ENCODE measurements around the gene SETBP1.
A peak's percentile ranks its signal among the peaks of the same experiment; 100 is the strongest.
"Not testable (repeated sequence)": the region's sequence is repeated elsewhere in the genome, so short reads cannot be mapped to it uniquely, and the experiment has no call there.

Gene SETBP1

GRCh38 chr18:44708451-44709083, 27.9 kb downstream of the SETBP1 start:
- no peak for DNase-seq

DNA sequence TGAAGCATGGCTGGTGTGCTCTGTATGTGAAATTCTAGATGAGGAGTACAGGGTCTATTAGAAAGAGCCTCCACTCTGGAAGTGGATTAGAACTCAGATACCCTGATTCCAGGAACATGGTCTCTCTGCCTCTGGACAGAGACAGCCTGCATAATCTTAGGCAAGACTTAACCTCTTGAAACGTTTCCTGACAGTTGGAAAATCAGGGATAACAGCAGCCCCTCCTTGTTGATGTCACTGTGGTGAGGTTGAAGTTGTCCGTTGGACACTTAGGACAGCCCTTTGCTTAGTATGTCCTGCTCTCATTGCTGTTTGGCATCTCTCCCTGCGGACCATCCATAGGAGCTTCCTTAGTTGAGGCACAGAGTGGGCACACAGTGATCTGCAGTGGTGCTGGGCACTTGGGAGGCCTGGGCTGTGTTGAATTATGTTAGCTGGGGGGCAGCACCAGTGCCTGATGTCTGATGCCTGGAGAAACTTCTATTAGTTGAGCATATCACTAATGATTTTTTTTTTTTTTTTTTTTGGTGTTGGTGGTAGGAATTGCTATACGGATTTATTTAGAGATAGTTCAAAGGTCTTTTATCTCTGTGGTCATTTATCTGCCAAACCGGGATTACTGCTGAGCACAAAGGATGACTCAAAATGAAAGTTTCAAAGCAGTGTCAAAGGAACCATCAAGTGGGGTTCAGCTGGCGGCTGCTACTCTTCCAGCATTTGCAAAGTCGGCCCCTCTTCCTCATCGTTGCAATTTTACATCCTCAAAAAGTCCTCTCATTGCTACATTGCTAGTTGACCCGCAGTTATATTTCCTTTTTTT, 28.8 kb downstream of the SETBP1 start:
- peak; percentile 19 to 56 for DNase-seq

GRCh38 chr18:44710931-44711330, 30.2 kb downstream of the SETBP1 start:
- DNase-seq, result no peak

DNA sequence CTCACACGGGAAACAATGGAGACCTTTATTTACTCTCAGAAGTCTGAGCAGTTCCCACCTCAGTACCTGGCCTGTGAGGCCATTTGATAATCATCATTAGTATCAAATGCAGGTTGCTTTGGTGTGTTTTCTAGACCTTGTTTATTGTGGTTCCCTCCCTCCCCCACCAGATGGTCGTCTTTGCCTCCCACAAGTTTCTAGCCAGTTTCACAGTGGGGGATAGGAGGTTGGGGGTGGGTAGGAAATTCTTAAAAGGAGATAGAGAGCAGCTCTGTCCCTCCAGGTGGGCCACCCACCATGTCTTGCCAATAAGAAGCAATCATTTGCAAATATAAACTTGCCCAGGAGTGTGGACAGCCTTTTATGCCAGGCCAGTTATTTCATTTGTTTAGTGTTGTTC, 31.3 kb downstream of the SETBP1 start:
- no peak for DNase-seq

- DNase-seq, result no peak
These were observed 32.7 kb downstream of the SETBP1 start for GRCh38 chr18:44713435-44713834.

- no peak for DNase-seq
These were observed 33.7 kb downstream of the SETBP1 start for GRCh38 chr18:44714376-44714775.

DNA sequence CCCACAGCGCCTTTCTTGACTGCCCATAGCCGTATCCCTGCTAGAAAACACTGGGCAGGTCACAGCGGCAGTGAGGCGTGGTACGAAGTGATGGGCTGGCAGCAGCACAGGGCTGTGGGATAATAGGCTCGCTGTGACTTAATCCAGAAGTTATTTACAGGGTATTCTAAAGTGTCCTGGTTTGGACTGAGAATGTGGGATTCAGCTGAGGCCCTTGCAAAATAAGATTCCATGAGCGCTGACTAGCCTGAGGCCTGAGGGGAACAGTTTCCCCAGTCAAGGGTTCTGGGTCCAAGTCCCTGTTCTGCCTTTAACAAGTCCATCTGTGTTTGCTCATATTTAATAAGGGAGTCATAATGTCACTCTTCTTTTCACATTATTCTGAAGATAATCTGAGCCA, 34.6 kb downstream of the SETBP1 start:
- no peak for DNase-seq

GRCh38 chr18:44715842-44716241, 35.2 kb downstream of the SETBP1 start:
- no peak for DNase-seq

GRCh38 chr18:44716697-44717163, 36.0 kb downstream of the SETBP1 start:
- DNase-seq, result no peak

DNA sequence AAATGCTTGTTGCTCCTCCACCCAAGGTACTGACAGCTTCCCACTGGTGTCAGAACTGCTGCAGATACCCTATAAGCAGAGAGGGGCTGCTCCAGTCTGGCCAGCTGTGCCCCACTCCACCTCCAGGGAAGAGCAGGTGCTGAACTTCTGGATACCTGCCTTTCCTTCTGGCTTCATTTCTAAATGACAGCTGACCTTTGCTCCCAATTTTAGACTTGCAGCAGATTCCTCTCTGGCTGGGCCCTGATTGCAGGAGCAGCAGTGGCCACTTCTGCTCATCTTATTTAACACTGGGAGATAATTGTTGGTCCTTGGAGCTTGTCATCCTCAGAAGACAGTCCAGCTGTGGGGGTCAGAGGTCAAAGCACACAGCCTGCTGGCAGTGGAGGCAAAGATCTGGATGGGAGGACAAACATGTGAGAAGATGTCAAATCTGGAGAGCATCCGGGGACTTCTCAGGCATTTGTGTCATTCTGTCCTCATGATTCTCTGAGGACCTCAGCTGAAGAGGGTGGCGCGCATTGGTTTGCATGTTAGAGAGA, 38.9 kb downstream of the SETBP1 start:
- no peak for DNase-seq

DNA sequence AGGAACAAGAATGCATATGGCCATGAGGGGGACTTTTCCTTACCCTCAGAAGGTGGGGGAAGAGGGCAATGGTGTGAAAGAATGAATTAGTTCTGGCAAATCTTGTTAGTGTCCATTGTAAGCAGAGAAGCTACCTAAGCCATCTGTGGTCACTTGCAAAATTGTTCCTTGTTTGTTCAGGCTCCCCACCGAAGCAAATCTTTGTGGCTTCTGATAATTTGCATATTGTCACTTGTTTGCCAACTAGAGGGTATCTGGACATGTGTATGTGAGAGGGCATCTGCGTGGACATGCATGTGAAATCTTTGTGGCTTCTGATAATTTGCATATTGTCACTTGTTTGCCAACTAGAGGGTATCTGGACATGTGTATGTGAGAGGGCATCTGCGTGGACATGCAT, 41.1 kb downstream of the SETBP1 start:
- not testable (repeated sequence) for DNase-seq

GRCh38 chr18:44723411-44723810, 42.7 kb downstream of the SETBP1 start:
- DNase-seq, result peak in 1 of 2 donors; percentile 33

- peak; percentile 22 to 37 for DNase-seq
These were observed 43.6 kb downstream of the SETBP1 start for GRCh38 chr18:44724105-44724778.

GRCh38 chr18:44725300-44726058, 44.8 kb downstream of the SETBP1 start:
- peak; percentile 59 to 65 for DNase-seq

GRCh38 chr18:44726059-44726421, 45.4 kb downstream of the SETBP1 start:
- DNase-seq, result peak in 1 of 2 donors; percentile 35

GRCh38 chr18:44727291-44727690, 46.6 kb downstream of the SETBP1 start:
- DNase-seq, result no peak

DNA sequence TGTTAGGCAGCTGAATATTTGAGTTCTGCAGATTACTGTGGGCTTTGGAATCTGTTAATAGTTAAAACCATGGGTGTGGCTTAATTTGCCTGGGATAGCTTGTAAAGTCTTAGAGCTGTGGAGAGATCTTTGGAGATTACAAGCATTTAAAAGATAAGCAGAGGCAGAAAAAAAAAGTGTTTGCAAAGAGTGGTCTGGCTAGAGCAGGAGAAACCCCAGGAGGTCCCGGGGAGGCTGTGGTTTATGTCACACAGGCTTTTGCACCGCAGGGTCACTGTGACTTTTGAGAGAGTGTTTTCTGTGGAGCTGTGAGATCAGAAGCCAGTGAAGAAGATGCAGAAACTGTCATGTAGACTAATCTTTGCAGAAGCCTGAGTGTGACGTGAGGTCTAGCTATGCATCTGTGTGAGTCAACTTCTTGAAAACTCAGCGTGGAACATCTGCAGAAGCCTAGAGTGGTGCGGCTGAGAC, 49.0 kb downstream of the SETBP1 start:
- DNase-seq, result no peak

- DNase-seq, result peak in 1 of 2 donors; percentile 23
These were observed 50.3 kb downstream of the SETBP1 start for GRCh38 chr18:44730803-44731529.

DNA sequence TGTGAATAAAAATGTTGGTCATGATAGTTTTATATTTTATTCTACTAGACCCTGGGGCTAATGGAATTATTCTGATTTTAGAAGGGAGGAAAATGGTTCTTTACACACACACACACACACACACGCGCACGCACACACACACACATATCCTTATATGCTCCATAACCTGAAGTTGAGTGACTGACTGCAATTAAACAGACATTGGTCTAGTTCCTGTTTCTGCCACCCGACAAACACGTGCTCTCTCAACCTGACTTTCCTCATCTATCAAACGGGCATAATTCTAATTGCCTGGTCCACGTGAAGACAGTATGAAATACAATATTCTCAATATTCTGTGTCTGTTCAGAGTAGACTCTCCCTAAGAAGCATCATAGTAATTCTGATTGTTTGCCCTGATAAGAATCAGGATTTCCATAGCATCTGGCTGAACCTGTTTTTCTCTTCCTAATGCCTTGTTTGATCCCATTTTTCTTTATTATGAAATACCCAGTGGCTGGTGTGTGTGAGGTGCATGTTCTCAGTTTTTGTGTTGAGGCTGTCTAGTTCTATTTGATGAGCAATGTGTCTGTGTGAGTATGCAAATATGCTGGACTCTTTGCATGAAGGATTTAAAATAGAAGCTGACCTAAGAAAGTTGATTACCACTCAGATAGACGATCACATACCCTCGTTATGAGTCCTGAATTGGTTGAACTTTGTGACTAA, 51.0 kb downstream of the SETBP1 start:
- DNase-seq, result peak in 1 of 2 donors; percentile 11

DNA sequence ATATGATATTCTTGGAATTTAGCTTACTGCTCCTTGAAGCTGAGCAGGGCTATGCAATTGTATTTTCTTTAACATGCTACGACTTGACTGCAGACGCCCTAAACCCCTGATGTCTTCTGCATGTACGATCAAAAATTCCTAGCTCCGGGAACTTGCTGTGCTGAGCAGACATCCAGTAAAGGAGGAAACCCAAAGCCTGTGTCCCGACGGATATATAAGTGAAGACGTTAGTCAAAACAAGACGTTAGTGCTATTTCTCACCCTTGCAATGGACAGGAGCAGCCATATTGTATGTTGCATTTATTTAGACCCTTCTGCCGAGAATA, 51.5 kb downstream of the SETBP1 start:
- DNase-seq, result no peak

DNA sequence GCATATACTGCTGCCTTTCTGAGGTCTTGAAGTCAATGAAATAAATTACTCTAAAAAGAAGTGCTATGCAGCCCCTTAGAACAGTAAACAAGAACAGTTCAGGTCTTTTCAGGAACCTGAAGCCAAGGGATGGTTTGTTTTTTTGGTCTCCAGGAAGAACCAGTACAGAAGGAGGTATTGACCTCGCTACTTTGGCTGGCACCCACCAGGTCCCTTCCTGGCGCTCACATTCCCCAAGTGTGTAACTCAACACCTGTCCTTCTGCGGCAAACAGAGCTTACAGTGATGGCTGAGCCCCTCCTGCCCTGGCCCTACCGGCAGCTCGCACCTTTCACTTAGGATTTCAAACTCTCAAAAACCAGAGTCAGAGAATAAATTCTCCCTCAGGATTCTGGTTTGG, 51.9 kb downstream of the SETBP1 start:
- DNase-seq, result no peak

All from inflammatory macrophage treated with lipopolysaccharide for 1 hour (primary cell).